Bronchial epithelial cell (primary cell): Measurements from ENCODE around the gene WBP4. TPM values are rescaled to one million over a fixed set of nuclear protein-coding genes. Genes with fewer than 3 reads are reported as not detected.

Experiments used
- DNase-seq: peaks from one replicate; pipeline ENCODE4 v3.0.0-alpha.2; 2010; ENCODE audit warnings: low read depth
- FAIRE-seq: peaks from 2 replicates; lab custom pipeline; 2011; peaks lifted over from hg19 to GRCh38; lab: Jason Lieb, UNC
- H3K27me3 ChIP-seq: 2 replicates; pipeline ENCODE4 v1.5.1; 2011; ENCODE audit warnings: low read length; ENCODE audit not compliant: control insufficient read depth, insufficient read depth
- H3K36me3 ChIP-seq: 2 replicates; pipeline ENCODE4 v1.5.1; 2011; ENCODE audit warnings: low read length; ENCODE audit not compliant: control insufficient read depth, insufficient read depth
- H3K4me3 ChIP-seq: 2 replicates; pipeline ENCODE4 v1.5.1; 2011; ENCODE audit warnings: mild to moderate bottlenecking, low read depth, low read length, control low read depth
- total RNA-seq: library from RNA; depleted of rRNA; stranded (reverse); fragments of >200 nt; gene quantifications from 2 replicates; pipeline ENCODE4 v1.2.1, GENCODE V29; 2014
- TF ChIP-seq, protein P1 (sequence below): IDR thresholded peaks from 2 replicates; pipeline ENCODE4 v1.5.1; 2011; ENCODE audit warnings: mild to moderate bottlenecking, moderate library complexity, low read length, control low read depth, inconsistent platforms; ENCODE audit not compliant: insufficient read depth, severe bottlenecking

Gene WBP4
- total RNA-seq, 1 donor from 2014 or later: 6.8 TPM

DNA sequence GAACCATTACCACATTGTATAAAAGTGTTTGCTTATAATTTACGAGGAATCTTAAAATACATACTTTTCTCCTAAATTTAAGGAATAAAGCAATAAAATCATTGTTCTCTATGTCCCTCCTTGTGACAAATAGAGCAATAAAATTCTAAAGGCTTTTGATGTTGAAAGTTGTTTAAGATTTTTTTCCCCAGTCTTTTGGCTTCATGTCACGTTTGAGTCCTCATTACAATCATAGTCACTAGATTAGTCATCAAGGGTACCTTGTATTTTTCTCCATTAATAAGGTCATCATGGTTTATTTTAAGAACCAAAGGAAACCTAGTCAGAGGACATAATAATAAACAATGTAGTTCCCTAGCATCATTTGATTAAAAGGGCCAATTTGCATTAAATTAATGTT, 3.2 kb downstream of the WBP4 start:
- H3K27me3 ChIP-seq: no peaks in the 10 kb centered on the region
- H3K36me3 ChIP-seq: peaks cover 6% of the 10 kb centered on the region
- H3K4me3 ChIP-seq: no peak overlapping the region
- no peak for FAIRE-seq
- TF ChIP-seq, protein P1, sequence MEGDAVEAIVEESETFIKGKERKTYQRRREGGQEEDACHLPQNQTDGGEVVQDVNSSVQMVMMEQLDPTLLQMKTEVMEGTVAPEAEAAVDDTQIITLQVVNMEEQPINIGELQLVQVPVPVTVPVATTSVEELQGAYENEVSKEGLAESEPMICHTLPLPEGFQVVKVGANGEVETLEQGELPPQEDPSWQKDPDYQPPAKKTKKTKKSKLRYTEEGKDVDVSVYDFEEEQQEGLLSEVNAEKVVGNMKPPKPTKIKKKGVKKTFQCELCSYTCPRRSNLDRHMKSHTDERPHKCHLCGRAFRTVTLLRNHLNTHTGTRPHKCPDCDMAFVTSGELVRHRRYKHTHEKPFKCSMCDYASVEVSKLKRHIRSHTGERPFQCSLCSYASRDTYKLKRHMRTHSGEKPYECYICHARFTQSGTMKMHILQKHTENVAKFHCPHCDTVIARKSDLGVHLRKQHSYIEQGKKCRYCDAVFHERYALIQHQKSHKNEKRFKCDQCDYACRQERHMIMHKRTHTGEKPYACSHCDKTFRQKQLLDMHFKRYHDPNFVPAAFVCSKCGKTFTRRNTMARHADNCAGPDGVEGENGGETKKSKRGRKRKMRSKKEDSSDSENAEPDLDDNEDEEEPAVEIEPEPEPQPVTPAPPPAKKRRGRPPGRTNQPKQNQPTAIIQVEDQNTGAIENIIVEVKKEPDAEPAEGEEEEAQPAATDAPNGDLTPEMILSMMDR: no peak
- DNase-seq: peak; percentile 38

DNA sequence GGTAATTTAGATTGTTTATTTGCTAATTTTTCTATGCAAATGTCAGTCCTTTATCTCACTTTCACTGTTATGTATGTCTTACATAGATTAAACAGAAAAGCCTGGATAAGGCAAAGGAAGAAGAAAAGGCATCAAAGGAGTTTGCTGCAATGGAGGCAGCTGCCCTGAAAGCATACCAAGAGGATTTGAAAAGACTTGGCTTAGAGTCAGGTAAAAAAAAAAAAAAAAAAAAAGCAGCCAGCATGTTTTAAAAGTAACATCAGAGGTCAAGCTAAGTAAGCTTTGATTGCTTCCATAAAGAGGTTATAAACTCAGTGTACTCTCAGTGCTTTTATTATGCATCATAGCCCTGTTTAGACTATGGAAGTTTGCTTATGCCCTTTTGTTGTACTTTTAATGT, 3.8 kb downstream of the WBP4 start:
- H3K36me3 ChIP-seq: peaks cover 6% of the 10 kb centered on the region

DNA sequence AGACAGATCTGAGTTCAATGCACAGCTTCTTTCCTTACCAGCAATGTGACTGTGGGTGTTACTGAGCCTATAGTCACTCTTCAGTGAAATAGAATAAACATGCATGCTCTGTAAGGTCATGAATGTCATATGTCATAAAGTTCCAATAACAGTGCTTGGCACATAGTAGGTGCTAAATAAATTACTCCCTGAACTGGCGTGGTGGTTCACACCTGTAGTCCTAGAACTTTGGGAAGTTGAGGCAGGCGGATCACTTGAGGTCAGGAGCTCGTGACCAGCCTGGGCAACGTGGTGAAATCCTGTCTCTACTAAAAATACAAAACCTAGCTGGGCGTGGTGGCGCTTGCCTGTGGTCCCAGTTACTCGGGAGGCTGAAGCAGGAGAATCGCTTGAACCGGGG, 13.2 kb downstream of the WBP4 start:
- no peak for DNase-seq
- no peaks in the 10 kb centered on the region for H3K27me3 ChIP-seq
- no peak for FAIRE-seq
- H3K4me3 ChIP-seq: no peak overlapping the region
- H3K36me3 ChIP-seq: peaks cover 8% of the 10 kb centered on the region
- TF ChIP-seq, protein P1: no peak

More for the DNA sequence above, 3.8 kb downstream of the WBP4 start:
- Histone ChIP-seq H3K27me3 (no peaks in the 10 kb centered on the region), H3K4me3 (no peak overlapping the region)
- no peak for FAIRE-seq
- DNase-seq: no peak
- TF ChIP-seq, protein P1: no peak

DNA sequence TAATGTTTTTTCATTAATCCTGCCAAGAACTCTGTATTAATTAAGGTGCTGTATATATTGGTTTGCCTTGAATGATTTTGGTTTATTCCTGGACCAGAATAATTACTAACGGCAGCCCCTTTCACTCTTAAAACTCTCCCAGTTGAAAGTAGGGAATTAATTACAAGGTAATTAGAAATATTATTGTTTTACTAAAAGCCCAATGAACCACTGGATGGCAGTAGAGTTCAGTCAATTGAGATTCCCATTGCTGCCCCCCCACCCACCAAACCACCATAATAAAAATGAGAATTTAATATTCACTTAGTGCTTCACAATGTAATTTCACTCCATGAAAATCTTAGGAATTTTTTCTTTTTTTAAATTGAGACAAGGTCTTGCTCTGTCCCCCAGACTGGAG, 13.7 kb downstream of the WBP4 start:
- Histone ChIP-seq H3K36me3 (peaks cover 8% of the 10 kb centered on the region), H3K4me3 (no peak overlapping the region), H3K27me3 (no peaks in the 10 kb centered on the region)
- FAIRE-seq (no peak), DNase-seq (peak; percentile 31)
- TF ChIP-seq, protein P1: peak; percentile 38

DNA sequence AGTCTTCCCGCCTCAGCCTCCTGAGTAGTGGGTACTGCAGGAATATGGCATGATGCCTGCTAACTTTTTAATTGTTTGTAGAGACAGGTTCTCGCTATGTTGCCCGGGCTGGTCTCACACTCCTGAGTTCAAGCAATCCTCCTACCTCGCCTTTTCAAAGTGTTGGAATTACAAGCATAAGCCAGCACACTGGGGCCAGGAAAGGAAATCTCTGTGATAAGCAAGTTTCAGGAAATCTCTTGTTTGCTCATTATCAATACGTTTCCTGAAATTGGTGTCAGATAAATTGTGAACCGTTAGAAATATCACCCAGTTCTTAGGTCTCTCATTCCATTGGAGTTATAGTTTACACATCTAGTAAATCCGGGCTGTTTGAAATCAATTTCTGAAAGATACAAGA, 14.2 kb downstream of the WBP4 start:
- no peaks in the 10 kb centered on the region for H3K27me3 ChIP-seq
- no peak overlapping the region for H3K4me3 ChIP-seq
- FAIRE-seq (no peak), DNase-seq (no peak)
- H3K36me3 ChIP-seq: peaks cover 6% of the 10 kb centered on the region
- TF ChIP-seq, protein P1: no peak

DNA sequence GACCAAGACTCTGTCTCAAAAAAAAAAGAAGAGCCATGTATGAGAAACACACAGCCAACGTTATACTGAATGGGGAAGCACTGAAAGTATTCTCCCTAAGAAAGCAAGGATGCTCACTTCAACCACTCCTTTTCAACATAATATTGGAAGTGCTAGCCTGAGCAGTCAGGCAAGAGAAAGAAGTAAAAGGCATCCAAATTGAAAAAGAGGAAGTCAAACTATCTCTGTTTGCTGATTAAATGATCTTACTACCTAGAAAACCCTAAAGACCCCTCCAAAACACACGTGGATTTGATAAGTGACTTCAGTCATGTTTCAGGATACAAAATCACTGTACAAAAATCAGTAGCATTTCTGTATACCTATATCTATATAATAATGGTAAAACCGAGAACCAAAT, 16.2 kb downstream of the WBP4 start:
- TF ChIP-seq, protein P1: no peak
- FAIRE-seq (no peak), DNase-seq (no peak)
- H3K4me3 ChIP-seq: no peak overlapping the region
- no peaks in the 10 kb centered on the region for H3K27me3 ChIP-seq
- peaks cover 5% of the 10 kb centered on the region for H3K36me3 ChIP-seq
